B cell (primary cell): ENCODE data around the gene ZNRD2. TPM values are rescaled to one million over a fixed set of nuclear protein-coding genes. Genes with fewer than 3 reads are reported as not detected.

Experiments
- ATAC-seq: fragments of 200-7000 bp; cut with Tn5 transposase; one replicate; pipeline ENCODE4 v1.10.0; 2021; ENCODE audit warnings: low read depth, mild to moderate bottlenecking, moderate number of reproducible peaks, moderate library complexity
- CTCF ChIA-PET: fragments of 350-600 bp; sonication (Branson Sonifier 250); formaldehyde crosslinking; loops from one replicate; lab custom pipeline; 2021; ENCODE audit warnings: antibody characterized with exemption, inconsistent platforms; lab: Charles Lee
- POLR2A ChIA-PET: fragments of 350-600 bp; sonication (Branson Sonifier 250); formaldehyde crosslinking; loops from one replicate; lab custom pipeline; 2021; ENCODE audit warnings: antibody characterized with exemption; lab: Charles Lee
- DNase-seq: peaks from one replicate; pipeline ENCODE4 v3.0.0; 2013
- H2AFZ ChIP-seq: 2 replicates; pipeline ENCODE4 v1.6.1; 2012; ENCODE audit warnings: mild to moderate bottlenecking, low read depth, low read length; ENCODE audit not compliant: insufficient read depth, poor library complexity, severe bottlenecking
- H3K27ac ChIP-seq, 2 donors: 1 replicate in 1 of 2; 2 replicates in 1 of 2; pipeline ENCODE4 v1.5.1; 2012 to 2013; ENCODE audit warnings: low read length in 2 of 2, mild to moderate bottlenecking in 2 of 2, moderate library complexity in 1 of 2
- H3K27me3 ChIP-seq, 4 experiments: fragments of 200-600 bp in 1 of 4; sonication (generic) in 1 of 4; replicated peaks in 1 of 4; 1 replicate in 2 of 4; 2 replicates in 2 of 4; pipeline versions ENCODE4 v1.6.1 to v1.7.0; 2013 to 2016; ENCODE audit warnings: low read length in 3 of 4, mild to moderate bottlenecking in 2 of 4, mixed read lengths in 1 of 4, moderate library complexity in 1 of 4; ENCODE audit not compliant: insufficient read depth in 4 of 4, control insufficient read depth in 3 of 4; ENCODE audit errors: control extremely low read depth in 1 of 4
- H3K36me3 ChIP-seq, 2 experiments: replicated peaks in 1 of 2; 1 replicate in 1 of 2; 2 replicates in 1 of 2; pipeline versions ENCODE4 v1.6.1 to v1.7.1; 2013; ENCODE audit warnings: low read length in 1 of 2; ENCODE audit not compliant: insufficient read depth in 2 of 2, control insufficient read depth in 1 of 2; ENCODE audit errors: control extremely low read depth in 1 of 2, extremely low read depth in 1 of 2
- H3K4me1 ChIP-seq, 2 donors: fragments of 200-600 bp in 1 of 2; sonication (generic) in 1 of 2; 1 replicate in 1 of 2; 2 replicates in 1 of 2; pipeline versions ENCODE4 v1.5.1 to v1.6.1; 2013 to 2017; ENCODE audit warnings: low read length in 2 of 2; ENCODE audit not compliant: control insufficient read depth in 2 of 2, insufficient read depth in 2 of 2
- H3K4me2 ChIP-seq: replicated peaks from 2 replicates; pipeline ENCODE3; 2012; ENCODE audit warnings: mild to moderate bottlenecking, low read depth, low read length; ENCODE audit not compliant: poor library complexity, severe bottlenecking
- H3K4me3 ChIP-seq, 5 experiments: fragments of 200-600 bp in 1 of 5; sonication (generic) in 1 of 5; 1 replicate in 3 of 5; 2 replicates in 2 of 5; pipeline versions ENCODE4 v1.5.1 to v1.7.0; 2011 to 2016; ENCODE audit warnings: low read length in 4 of 5, mild to moderate bottlenecking in 4 of 5, low read depth in 2 of 5, control low read depth in 1 of 5, moderate library complexity in 1 of 5; ENCODE audit not compliant: insufficient read depth in 1 of 5; ENCODE audit errors: control extremely low read depth in 1 of 5, extremely low read depth in 1 of 5
- H3K79me2 ChIP-seq: fragments of 200-600 bp; sonication (generic); one replicate; pipeline ENCODE4 v1.6.0; 2016; ENCODE audit warnings: low read length; ENCODE audit not compliant: control insufficient read depth, insufficient read depth
- H3K9ac ChIP-seq: fragments of 200-600 bp; sonication (generic); 2 replicates; pipeline ENCODE4 v1.6.1; 2017; ENCODE audit warnings: mild to moderate bottlenecking, low read length, moderate library complexity
- H3K9me3 ChIP-seq, 3 donors: one replicate each; pipeline versions ENCODE4 v1.6.1 to v1.7.1; 2013; ENCODE audit warnings: low read length in 2 of 3; ENCODE audit not compliant: control insufficient read depth in 2 of 3, insufficient read depth in 1 of 3; ENCODE audit errors: control extremely low read depth in 1 of 3
- H4K20me1 ChIP-seq: 2 replicates; pipeline ENCODE4 v1.6.0; 2012; ENCODE audit warnings: mild to moderate bottlenecking, low read length; ENCODE audit not compliant: insufficient read depth, control insufficient read depth, poor library complexity, severe bottlenecking
- H3K27ac Mint-ChIP-seq: one replicate; pipeline ENCODE4 v1.8.0; 2021; ENCODE audit warnings: mixed read lengths
- H3K27me3 Mint-ChIP-seq: one replicate; pipeline ENCODE4 v1.8.0; 2021; ENCODE audit warnings: mixed read lengths
- H3K4me1 Mint-ChIP-seq: one replicate; pipeline ENCODE4 v1.8.0; 2021; ENCODE audit warnings: mixed read lengths
- H3K4me3 Mint-ChIP-seq: one replicate; pipeline ENCODE4 v1.8.0; 2021; ENCODE audit warnings: mixed read lengths
- H3K9me3 Mint-ChIP-seq: one replicate; pipeline ENCODE4 v1.8.0; 2022; ENCODE audit warnings: mixed read lengths; ENCODE audit not compliant: insufficient read depth
- EZH2 ChIP-seq: IDR thresholded peaks from 2 replicates; pipeline ENCODE4 v1.6.1; 2012; ENCODE audit warnings: borderline replicate concordance, low read depth, mild to moderate bottlenecking, moderate library complexity, low read length; ENCODE audit not compliant: insufficient read depth, poor library complexity, severe bottlenecking
- WGBS: methylation state at CpG from one replicate; pipeline ENCODE4 v1.1.5; 2013; ENCODE audit warnings: missing lambda C conversion rate; ENCODE audit not compliant: insufficient coverage; 5-methylcytosine and 5-hydroxymethylcytosine counted together
- intact Hi-C: fragments of 100-400 bp; cut with micrococcal nuclease; formaldehyde crosslinking; loops from one replicate; pipeline ENCODE4 v1.10.0; 2022
- polyA plus RNA-seq: library from polyadenylated mRNA; depleted of rRNA; stranded (reverse); fragments of >200 nt; gene quantifications from 2 replicates; pipeline ENCODE4 v1.2.3, GENCODE V29; 2012
- total RNA-seq, 2 donors: library from RNA; stranded (reverse); fragments of 120-200 nt in 1 of 2; gene quantifications; 1 replicate in 1 of 2; 2 replicates in 1 of 2; pipeline versions ENCODE4 v1.2.3 to v1.2.4, GENCODE V29; 2013 to 2022
- TF ChIP-seq, protein P1 (sequence below): fragments of 200-600 bp; IDR thresholded peaks from one replicate; pipeline ENCODE4 v1.8.0; 2022; ENCODE audit warnings: antibody characterized with exemption, mild to moderate bottlenecking

ZNRD2 gene
- total and polyA plus RNA-seq, 2 donors (not counting 1 experiment from before 2014, with no cell fraction given) = 22.1 to 112 TPM

- Histone ChIP-seq H3K9ac (no peak overlapping the region), H3K9me3 (no peaks in the 10 kb centered on the region), H3K36me3 (peaks cover 5 to 41% of the 10 kb centered on the region in 2 experiments), H3K4me2 (peak overlapping the region; percentile 100), H4K20me1 (peaks cover 23% of the 10 kb centered on the region), H3K4me3 (no peak overlapping the region), H3K4me1 (peaks cover 24 to 42% of the 10 kb centered on the region in 2 donors), H2AFZ (no peak overlapping the region), H3K27me3 (no peaks in the 10 kb centered on the region), H3K27ac (peak overlapping the region; percentile 92 to 94), H3K79me2 (peaks cover 12% of the 10 kb centered on the region)
- ATAC-seq = no peak
- peak overlapping the region; percentile 71 for H3K4me3 Mint-ChIP-seq
- no peaks in the 10 kb centered on the region for H3K27me3 Mint-ChIP-seq
- 97% methylated on average over 7 of the region's 7 CpGs for WGBS
- CTCF ChIA-PET = interaction anchor here (1.2 to 5.5 kb wide), 3 partner anchors 10 to 31 kb away, joined by 5 to 97 read pairs (median 8); no protein-coding TSS in a partner anchor
- H3K9me3 Mint-ChIP-seq = no peaks in the 10 kb centered on the region
- DNase-seq = no peak
- intact Hi-C loops = loop anchor here (10.0 kb wide), 1 partner anchor 833 kb away; the partner anchor contains the start of gene RASGRP2
- peaks cover 45% of the 10 kb centered on the region for H3K4me1 Mint-ChIP-seq
- TF ChIP-seq, protein P1, sequence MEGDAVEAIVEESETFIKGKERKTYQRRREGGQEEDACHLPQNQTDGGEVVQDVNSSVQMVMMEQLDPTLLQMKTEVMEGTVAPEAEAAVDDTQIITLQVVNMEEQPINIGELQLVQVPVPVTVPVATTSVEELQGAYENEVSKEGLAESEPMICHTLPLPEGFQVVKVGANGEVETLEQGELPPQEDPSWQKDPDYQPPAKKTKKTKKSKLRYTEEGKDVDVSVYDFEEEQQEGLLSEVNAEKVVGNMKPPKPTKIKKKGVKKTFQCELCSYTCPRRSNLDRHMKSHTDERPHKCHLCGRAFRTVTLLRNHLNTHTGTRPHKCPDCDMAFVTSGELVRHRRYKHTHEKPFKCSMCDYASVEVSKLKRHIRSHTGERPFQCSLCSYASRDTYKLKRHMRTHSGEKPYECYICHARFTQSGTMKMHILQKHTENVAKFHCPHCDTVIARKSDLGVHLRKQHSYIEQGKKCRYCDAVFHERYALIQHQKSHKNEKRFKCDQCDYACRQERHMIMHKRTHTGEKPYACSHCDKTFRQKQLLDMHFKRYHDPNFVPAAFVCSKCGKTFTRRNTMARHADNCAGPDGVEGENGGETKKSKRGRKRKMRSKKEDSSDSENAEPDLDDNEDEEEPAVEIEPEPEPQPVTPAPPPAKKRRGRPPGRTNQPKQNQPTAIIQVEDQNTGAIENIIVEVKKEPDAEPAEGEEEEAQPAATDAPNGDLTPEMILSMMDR = no peak
- no peak for TF ChIP-seq EZH2
- peak overlapping the region; percentile 96 for H3K27ac Mint-ChIP-seq
- POLR2A ChIA-PET = interaction anchor here (2.2 to 7.5 kb wide), 3 partner anchors 10 to 74 kb away, joined by 7 to 53 read pairs (median 45); no protein-coding TSS in a partner anchor
Measured at GRCh38 chr11:65578134-65578533, 7.9 kb downstream of the ZNRD2 start.

- TF ChIP-seq EZH2 = no peak
- TF ChIP-seq, protein P1 = no peak
- H3K27ac ChIP-seq = peak overlapping the region in 1 of 2 donors; percentile 94
Measured at GRCh38 chr11:65578667-65579066, 8.4 kb downstream of the ZNRD2 start.

More at GRCh38 chr11:65578667-65579066, 8.4 kb downstream of the ZNRD2 start:
- DNase-seq = no peak
- H3K4me2 ChIP-seq = no peak overlapping the region
- peaks cover 40% of the 10 kb centered on the region for H3K4me1 Mint-ChIP-seq
- peak overlapping the region; percentile 71 for H3K4me3 Mint-ChIP-seq
- H3K4me1 ChIP-seq = peaks cover 18 to 37% of the 10 kb centered on the region in 2 donors
- intact Hi-C loops = loop anchor here (10.0 kb wide), 1 partner anchor 834 kb away; the partner anchor contains the start of gene RASGRP2
- H3K79me2 ChIP-seq = peaks cover 8% of the 10 kb centered on the region
- H2AFZ ChIP-seq = no peak overlapping the region
- H3K4me3 ChIP-seq = no peak overlapping the region
- peaks cover 18% of the 10 kb centered on the region for H4K20me1 ChIP-seq
- ChIA-PET POLR2A (no interaction called here), CTCF (interaction anchor here (5.5 kb wide), 1 partner anchor 10 kb away, joined by 97 read pairs; no protein-coding TSS in a partner anchor)
- H3K36me3 ChIP-seq = peaks cover 6 to 41% of the 10 kb centered on the region in 2 experiments
- peak overlapping the region; percentile 96 for H3K27ac Mint-ChIP-seq
- 100% methylated on average over 2 of the region's 3 CpGs for WGBS
- no peaks in the 10 kb centered on the region for H3K9me3 ChIP-seq
- no peak for ATAC-seq
- no peaks in the 10 kb centered on the region for H3K9me3 Mint-ChIP-seq
- no peak overlapping the region for H3K9ac ChIP-seq
- H3K27me3 Mint-ChIP-seq = no peaks in the 10 kb centered on the region
- H3K27me3 ChIP-seq = no peaks in the 10 kb centered on the region
